NCI-H82 treated with DMSO at 0.1 percent for 48 hours (cell line): ENCODE measurements around the gene SPAG16.
"Not testable (repeated sequence)": the region's sequence is repeated elsewhere in the genome, so short reads cannot be mapped to it uniquely, and the experiment has no call there.

Experiments used
- DNase-seq: peaks from one replicate; lab custom pipeline; 2025; ENCODE audit not compliant: unreplicated experiment; lab: John Stamatoyannopoulos, UW

Gene SPAG16

GRCh38 chr2:213688825-213689224, 404.6 kb downstream of the SPAG16 start:
- not testable (repeated sequence) for DNase-seq

GRCh38 chr2:213689585-213689984, 405.3 kb downstream of the SPAG16 start:
- DNase-seq: no peak

- DNase-seq: no peak
Observed at GRCh38 chr2:213691351-213691750, 407.1 kb downstream of the SPAG16 start.

- DNase-seq: no peak
Observed at GRCh38 chr2:213696442-213696841, 412.2 kb downstream of the SPAG16 start.

GRCh38 chr2:213701365-213701764, 417.1 kb downstream of the SPAG16 start:
- not testable (repeated sequence) for DNase-seq

GRCh38 chr2:213703406-213704098, 419.3 kb downstream of the SPAG16 start:
- DNase-seq: no peak

GRCh38 chr2:213710164-213710563, 425.9 kb downstream of the SPAG16 start:
- DNase-seq: no peak

- DNase-seq: not testable (repeated sequence)
Observed at GRCh38 chr2:213718411-213718810, 434.1 kb downstream of the SPAG16 start.

GRCh38 chr2:213722565-213722964, 438.3 kb downstream of the SPAG16 start:
- no peak for DNase-seq

GRCh38 chr2:213723041-213723560, 438.8 kb downstream of the SPAG16 start:
- peak; percentile 95 for DNase-seq

- DNase-seq: no peak
Observed at GRCh38 chr2:213723707-213724106, 439.4 kb downstream of the SPAG16 start.

GRCh38 chr2:213726101-213726500, 441.8 kb downstream of the SPAG16 start:
- no peak for DNase-seq

- DNase-seq: no peak
Observed at GRCh38 chr2:213733893-213734292, 449.6 kb downstream of the SPAG16 start.

GRCh38 chr2:213740453-213740852, 456.2 kb downstream of the SPAG16 start:
- DNase-seq: no peak

- no peak for DNase-seq
Observed at GRCh38 chr2:213751446-213751845, 467.2 kb downstream of the SPAG16 start.

GRCh38 chr2:213752575-213752974, 468.3 kb downstream of the SPAG16 start:
- no peak for DNase-seq

- DNase-seq: no peak
Observed at GRCh38 chr2:213757525-213757924, 473.3 kb downstream of the SPAG16 start.

- DNase-seq: no peak
Observed at GRCh38 chr2:213763354-213763753, 479.1 kb downstream of the SPAG16 start.

GRCh38 chr2:213763963-213764362, 479.7 kb downstream of the SPAG16 start:
- DNase-seq: no peak

- DNase-seq: no peak
Observed at GRCh38 chr2:213764849-213765248, 480.6 kb downstream of the SPAG16 start.

- DNase-seq: no peak
Observed at GRCh38 chr2:213766062-213766461, 481.8 kb downstream of the SPAG16 start.

GRCh38 chr2:213766465-213766901, 482.2 kb downstream of the SPAG16 start:
- no peak for DNase-seq

- DNase-seq: no peak
Observed at GRCh38 chr2:213787869-213788268, 503.6 kb downstream of the SPAG16 start.
